Retinal pigment epithelial cell (primary cell): ENCODE results near the gene ALOX5.

Experiments
- DNase-seq: peaks from one replicate; pipeline ENCODE4 v3.0.0-alpha.2; 2010; ENCODE audit warnings: low read depth
- H3K4me3 ChIP-seq: 2 replicates; pipeline ENCODE4 v1.5.1; 2011; ENCODE audit warnings: mild to moderate bottlenecking, low read length, control low read depth, moderate library complexity
- TF ChIP-seq, protein P1 (sequence below): conservative IDR thresholded peaks from 2 replicates; pipeline ENCODE4 v1.5.1; 2011; ENCODE audit warnings: low read depth, low read length, control low read depth, inconsistent platforms

The ALOX5 gene

DNA sequence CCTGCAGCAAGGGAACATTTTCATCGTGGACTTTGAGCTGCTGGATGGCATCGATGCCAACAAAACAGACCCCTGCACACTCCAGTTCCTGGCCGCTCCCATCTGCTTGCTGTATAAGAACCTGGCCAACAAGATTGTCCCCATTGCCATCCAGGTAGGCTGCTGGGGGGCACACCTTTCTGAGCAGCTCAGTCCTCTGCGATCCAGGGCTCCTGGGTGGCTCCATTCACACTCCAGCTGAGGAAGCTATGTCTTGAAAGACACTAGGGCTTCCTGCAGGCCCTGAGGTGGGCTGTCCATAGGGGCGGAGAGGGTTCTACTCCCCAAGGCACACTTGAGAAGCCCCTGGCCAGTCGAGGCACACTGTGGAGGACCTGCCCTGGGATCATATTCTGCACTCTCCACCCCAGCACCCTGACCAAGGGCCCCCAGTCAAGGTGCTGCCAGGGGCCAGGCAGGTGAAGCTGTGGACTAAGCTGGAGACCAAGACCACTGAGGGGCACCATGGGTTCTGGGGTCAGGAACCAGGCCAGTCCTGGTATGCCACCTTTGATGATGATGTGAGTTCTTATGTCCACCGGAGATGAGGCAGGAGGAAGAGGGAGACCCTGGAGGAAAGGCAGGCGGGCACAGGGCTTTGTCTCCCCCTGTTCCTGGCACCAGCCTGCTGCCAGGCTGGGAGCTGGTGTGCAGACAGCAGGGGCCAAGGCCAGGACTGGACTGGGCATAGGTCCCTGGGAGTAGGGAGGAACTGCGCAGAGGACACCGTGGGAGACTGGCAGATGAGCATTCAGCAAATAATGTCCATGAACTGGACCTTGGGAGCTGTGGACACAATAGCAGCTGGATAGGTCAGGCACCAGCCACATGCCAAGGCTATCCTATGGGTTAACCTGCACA is 54.8 kb downstream of the ALOX5 start:
- DNase-seq: no peak
- TF ChIP-seq, protein P1, sequence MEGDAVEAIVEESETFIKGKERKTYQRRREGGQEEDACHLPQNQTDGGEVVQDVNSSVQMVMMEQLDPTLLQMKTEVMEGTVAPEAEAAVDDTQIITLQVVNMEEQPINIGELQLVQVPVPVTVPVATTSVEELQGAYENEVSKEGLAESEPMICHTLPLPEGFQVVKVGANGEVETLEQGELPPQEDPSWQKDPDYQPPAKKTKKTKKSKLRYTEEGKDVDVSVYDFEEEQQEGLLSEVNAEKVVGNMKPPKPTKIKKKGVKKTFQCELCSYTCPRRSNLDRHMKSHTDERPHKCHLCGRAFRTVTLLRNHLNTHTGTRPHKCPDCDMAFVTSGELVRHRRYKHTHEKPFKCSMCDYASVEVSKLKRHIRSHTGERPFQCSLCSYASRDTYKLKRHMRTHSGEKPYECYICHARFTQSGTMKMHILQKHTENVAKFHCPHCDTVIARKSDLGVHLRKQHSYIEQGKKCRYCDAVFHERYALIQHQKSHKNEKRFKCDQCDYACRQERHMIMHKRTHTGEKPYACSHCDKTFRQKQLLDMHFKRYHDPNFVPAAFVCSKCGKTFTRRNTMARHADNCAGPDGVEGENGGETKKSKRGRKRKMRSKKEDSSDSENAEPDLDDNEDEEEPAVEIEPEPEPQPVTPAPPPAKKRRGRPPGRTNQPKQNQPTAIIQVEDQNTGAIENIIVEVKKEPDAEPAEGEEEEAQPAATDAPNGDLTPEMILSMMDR: no peak
- H3K4me3 ChIP-seq: no peak overlapping the region

DNA sequence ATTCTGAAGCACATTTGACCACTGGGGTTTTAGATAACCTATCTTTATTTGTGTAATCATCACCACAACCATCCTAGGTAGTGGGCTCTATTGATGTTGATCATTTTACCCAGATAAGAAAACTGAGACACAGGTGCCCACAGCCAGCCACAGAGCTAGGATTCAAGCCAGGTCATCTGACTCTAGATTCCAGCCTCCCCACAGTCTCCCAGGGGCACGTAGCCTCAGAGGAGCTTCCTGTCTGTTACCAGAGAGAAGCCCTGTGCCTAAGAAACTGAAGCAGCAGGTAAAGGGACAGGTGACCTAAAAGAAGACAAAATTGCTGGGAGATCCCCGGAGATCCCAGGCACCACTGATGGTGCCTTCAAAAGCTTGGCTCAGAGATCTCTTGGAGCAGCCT is 55.8 kb downstream of the ALOX5 start:
- no peak for DNase-seq
- TF ChIP-seq, protein P1: no peak
- no peak overlapping the region for H3K4me3 ChIP-seq

DNA sequence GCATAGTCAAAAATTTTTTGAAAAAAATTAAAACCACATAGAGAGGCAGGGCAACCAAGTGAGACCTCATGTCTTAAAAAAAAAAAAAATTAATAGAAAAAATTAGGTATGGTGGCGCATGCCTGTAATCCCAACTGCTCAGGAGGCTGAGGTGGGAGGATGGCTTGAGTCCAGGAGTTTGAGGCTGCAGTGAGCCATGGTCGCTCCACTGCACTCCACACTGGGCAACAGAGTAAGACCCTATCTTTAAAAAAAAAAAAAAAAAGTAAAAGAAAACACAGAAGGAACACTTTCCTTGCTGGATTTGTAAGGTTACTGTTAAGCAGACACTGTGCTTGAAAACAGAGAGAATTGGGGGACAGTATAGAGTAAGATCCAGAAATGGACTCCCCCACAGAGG is 58.1 kb downstream of the ALOX5 start:
- TF ChIP-seq, protein P1: no peak
- DNase-seq: no peak
- no peak overlapping the region for H3K4me3 ChIP-seq

DNA sequence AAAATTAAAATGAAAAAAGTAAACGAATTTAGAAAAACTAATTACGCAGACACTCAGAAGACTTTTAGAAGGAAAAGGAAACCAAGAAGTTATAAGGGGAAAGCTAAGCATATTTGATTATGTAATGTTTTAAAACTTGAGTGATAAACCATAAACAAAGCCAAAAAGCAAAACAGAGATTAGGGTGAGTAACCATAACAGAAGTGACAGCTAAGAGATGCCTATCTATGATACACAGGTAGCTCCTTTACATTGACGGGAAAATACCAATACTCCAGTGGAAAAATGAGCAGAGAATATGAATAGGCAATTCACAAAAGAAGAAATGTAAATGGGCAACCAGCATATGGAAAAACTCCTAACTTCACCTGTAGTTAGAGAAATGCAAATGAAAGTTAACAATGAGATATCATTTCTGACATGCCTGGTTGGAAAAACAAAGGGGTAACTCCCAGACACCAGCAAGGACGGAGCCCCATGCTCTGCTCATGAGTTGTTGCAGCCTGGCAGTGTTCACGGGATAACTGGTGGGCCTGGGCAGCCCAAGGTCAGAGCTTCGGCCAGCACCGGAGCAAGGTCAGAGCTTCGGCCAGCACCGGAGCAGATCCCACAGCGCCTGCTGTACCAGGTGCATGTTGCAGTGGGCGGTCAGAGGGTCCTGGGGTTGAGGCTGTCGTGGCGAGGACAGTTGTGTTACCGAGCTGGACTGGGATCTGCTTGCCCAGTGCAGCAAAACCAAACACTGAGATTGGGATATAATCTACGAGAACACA is 58.9 kb downstream of the ALOX5 start:
- TF ChIP-seq, protein P1: no peak
- H3K4me3 ChIP-seq: no peak overlapping the region
- DNase-seq: no peak

DNA sequence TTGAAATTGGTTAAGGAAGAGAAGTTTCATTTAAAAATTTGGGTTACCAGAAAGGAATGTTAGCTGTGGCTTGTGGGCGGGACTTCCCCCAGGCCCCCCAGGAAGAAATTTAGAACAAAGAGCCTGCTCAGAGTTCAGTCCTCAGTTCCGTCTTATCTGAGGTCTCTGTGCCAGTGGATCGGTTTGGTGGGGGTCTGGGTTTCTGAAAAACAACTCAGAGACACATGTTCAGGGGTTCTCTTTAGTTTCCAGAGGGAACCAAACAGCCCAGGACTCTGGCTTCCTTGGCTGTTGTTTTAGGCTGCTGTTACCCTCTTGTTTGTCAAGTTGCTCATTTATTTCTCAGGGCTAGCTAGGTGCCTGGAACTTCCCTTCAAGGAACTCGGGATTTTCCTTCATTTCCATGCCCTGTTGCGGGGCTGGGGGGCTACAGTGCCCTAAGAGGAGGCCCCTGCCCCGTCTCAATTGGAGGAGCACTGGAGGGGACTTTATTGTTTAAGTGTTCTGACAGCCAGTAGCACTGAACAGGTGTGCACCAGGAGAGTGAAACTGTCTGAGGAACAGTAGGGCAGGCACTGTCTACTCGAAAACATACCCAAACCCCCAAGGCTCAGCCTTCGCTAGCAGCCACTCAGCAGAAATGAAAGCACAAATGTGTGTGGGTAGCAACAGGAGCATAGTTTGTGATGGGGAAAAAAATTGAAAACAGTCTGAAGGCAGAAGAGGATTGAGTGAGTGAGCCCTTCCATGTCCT is 59.9 kb downstream of the ALOX5 start:
- H3K4me3 ChIP-seq: no peak overlapping the region
- no peak for DNase-seq
- TF ChIP-seq, protein P1: no peak

DNA sequence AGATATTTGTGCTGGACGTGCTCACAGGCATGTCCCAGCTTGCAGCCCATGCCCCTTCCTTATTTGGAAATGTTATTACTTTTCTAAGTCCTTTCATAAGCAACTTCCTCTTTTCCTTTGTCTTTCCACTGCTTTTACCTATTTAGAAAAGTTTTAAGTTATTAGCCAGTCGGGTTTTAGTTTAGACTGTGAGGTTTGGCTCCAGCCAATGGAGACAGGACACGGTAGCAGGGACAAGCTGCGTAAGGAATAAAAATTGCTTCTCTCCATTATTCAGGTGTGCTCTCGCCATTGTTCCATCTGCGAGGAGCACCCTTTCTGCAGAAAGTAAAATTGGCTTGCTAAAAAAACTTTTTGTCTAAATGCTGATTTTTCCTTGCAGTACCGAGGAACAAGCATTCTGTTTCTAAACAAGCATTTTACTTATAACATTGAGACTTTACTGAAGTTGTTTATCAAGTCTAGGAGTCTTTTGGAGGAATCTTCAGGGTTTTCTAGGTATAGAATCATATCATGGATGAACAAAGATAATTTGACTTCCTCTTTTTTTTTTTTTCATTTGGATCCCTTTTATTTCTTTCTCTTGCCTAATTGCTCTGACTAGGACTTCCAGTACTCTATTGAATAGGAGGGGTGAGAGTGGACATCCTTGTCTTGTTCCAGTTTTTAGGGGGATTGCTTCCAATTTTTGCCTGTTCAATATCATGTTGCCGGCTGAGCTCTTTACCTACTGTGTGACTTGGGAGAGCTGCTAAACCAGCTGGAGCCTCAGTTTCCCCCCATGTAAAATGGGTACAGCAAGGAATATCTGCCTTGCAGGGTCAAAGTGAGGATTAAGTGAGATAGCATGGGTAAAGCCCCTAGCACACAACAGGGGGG is 63.8 kb downstream of the ALOX5 start:
- TF ChIP-seq, protein P1: no peak
- DNase-seq: no peak
- no peak overlapping the region for H3K4me3 ChIP-seq
